Measurements from ENCODE around the gene PRMT7. TPM values are rescaled to one million over a fixed set of nuclear protein-coding genes. Genes with fewer than 3 reads are reported as not detected.

PRMT7 gene
- total RNA-seq, 1 donor from 2014 or later = 67.3 TPM

DNA sequence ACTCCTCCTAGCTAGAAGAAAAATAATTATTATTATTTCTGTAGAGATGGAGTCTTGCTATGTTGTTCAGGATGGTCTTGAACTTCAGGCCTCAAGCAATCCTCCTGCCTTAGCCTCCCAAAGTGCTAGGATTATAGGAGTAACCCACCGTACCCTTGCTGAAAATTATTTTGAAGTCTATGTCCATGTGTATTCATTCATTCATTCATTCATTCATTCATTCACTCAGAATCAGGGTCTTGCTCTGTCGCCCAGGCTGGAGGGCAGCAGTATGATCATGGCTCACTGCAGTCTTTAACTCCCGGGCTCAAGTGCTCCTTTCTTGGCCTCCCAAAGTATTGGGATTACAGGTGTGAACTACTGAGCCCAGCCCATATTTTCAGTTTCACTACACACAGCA, 4.2 kb upstream of the PRMT7 start:
- no peak for DNase-seq

GRCh38 chr16:68309799-68310198, 1.0 kb upstream of the PRMT7 start:
- DNase-seq = no peak

GRCh38 chr16:68310437-68310773, 414 bp upstream of the PRMT7 start:
- no peak for DNase-seq

- no peak for DNase-seq
These were observed 2.3 kb downstream of the PRMT7 start for GRCh38 chr16:68313116-68313515.

- no peak for DNase-seq
These were observed 8.5 kb downstream of the PRMT7 start for GRCh38 chr16:68319185-68319908.

- DNase-seq = no peak
These were observed 13.5 kb downstream of the PRMT7 start for GRCh38 chr16:68324336-68324735.

DNA sequence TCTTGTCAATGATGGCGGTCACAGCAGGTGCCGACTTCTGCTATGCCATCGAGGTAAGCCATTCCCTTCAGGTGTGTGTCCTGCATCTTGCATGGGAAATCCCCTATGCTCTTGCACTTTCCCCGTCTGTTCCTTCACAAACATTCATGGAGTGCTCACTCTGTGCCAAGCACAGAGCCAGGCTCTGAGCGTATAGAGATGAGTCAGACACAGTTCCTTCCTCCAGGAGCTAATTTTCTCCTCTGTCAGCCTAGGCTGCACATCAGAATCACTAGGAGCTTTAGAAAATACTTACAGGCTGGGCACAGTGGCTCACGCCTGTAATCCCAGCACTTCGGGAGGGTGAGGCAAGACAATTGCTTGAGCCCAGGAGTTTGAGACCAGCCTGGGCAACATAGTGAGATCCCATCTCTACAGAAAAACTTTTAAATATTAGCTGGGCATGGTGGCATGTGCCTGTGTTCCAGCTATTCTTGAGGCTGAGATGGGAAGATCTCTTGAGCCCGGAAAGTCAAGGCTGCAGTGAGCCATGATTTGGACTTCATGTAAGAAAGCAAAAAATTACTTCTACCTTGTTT, 14.1 kb downstream of the PRMT7 start:
- no peak for DNase-seq

DNA sequence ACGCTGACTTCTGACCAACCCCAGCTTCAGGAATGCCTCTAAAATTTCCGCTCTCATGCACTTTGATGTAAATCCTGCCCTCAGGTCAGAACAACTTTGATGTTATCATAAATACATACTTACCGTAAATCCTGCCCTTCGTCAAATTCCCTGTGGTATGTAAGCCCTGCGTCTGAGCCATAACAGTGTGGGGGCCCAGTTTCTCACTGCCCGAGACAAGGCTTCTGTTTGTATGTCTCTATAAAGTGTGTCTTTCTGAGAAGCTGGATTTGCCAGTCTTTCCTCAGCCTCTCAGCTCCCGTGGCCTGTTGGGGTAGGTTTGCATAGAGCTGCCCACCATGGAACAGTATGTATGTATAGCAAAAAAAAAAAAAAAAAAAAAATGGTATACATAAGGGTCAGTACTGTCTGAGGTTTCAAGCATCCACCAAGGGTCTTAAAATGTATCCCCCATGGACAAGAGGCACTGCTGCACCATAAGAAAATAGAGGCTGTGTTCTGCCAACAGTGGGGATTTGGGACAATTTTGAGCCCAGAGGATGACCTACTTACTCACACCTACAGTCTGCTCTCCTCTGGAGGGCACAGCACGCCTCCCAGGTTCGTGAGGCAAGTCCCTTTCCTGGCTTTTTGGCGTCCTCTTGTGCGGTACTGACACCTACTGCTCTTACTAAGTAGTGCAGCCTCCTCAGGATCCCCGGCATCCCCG, 17.5 kb downstream of the PRMT7 start:
- peak; percentile 88 for DNase-seq

- DNase-seq = no peak
These were observed 18.1 kb downstream of the PRMT7 start for GRCh38 chr16:68328860-68329390.

GRCh38 chr16:68331879-68332410, 21.1 kb downstream of the PRMT7 start:
- no peak for DNase-seq

DNA sequence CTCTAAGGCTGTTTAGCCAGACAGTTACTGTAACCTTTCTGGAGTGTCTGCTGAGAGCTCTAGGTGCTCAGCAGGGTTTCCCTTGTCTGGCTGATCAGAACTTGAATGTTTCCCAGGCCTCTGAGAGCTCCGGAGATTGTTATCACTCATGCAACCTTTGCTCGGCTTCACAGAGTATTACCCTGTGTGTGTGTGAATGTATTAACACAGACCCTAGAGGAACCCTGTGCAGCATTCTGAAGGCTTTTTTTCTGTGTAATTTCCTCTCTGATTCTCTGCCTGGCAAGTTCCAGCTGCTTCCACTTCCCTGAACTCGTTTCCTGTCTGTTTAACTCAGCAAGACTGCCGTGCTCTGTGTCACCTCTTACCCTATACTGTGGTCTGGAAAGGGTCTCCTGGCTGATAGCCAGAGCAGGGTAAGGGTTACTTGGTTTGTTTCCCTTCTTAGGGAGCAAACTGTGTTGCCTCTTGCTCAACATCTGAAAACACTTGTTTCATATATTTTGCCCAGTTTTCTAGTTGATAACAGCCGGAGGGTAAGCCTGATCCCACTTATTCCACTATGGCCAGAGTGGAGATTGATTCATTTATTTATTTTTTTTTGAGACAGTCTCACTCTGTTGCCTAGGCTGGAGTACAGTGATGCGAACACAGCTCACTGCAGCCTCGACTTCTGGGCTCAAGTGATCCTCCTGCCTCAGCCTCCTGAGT, 21.7 kb downstream of the PRMT7 start:
- peak; percentile 27 for DNase-seq

- no peak for DNase-seq
These were observed 24.4 kb downstream of the PRMT7 start for GRCh38 chr16:68335175-68335574.

DNA sequence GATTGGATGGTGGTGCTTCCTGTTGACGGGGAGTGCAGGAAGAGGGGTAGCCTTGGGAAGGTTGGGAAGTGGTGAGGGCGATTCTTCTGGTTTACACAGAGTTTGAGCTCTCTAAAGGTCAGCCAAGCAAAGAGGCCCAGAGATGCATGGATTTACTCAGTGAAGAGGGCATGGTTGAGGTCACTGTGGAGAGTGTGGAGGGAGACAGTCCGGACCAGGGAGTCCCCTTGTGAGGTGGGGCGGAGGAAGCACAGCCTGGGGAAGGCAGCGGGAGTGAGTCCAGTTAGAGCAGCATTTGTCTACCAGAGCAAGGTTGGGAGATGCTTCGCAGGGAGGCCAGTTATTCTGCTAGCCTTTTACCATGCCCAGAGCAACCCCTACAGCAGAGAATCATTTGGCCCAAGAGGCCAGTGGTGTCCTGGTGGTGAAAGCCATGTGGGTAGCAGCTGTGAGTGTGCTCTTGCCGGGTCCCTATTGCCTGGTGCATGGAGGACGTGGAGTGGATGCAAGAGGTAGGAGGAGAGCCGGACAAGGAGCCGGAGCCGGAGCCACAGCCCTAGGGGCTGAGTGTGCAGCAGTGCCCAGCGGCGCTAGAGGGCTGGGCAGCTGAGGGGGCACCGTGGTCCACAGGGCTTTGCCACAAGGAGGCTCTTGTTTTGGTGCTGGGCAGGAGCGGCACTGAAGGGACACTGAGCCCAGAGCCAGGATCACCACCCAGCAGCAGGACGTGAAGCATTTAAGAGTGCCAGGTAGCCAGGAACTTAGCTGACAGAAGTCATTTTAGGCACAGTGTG, 27.7 kb downstream of the PRMT7 start:
- DNase-seq = no peak

DNA sequence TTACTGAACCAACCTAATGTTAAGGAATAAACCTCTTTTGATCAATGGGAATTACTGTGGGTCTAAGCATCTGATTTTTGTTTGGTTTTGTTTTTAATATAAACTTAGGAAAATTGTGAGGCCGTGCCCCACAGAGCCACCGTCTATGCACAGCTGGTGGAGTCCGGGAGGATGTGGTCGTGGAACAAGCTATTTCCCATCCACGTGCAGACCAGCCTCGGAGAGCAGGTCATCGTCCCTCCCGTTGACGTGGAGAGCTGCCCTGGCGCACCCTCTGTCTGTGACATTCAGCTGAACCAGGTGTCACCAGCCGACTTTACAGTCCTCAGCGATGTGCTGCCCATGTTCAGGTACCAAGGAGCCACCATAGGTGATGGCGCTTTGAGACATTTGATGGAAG, 28.4 kb downstream of the PRMT7 start:
- no peak for DNase-seq

DNA sequence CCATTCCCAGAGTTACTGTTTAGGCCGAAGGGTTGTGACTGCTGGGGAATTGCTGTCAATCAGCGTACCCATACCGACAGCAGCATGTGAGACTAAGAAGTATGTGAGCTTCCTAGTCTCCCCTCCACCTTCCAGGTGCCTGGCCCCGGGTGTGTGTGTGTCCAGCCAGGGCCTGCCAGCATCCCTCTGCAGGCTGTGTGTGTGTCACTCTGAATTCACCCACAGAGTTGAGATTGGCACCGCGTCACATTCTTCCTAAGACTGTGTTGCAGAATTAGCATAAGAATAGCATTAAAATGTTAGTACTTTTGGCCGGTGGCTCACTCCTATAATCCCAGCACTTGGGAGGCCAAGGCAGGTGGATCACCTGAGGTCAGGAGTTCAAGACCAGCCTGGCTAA, 31.8 kb downstream of the PRMT7 start:
- DNase-seq = no peak

- no peak for DNase-seq
These were observed 32.3 kb downstream of the PRMT7 start for GRCh38 chr16:68343137-68343536.

DNA sequence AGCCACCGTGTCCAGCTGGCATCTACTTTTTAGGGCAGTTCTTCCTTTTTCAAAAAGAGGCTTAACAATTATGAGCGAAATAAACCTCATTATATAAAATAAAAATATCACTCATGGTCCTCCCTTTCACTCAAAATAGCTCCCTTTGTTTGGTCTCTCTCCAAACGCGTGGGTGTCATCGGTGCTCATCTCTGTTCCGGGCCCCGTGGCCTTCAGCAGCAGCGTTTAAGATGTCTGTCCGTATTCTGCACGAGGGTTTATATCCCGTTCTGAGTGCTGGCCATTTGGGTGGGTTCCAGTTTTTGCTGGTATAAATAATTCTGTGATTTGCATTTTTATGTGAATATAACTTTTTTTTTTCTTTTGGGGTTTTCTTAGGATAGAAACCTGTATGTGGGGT, 33.4 kb downstream of the PRMT7 start:
- no peak for DNase-seq

- no peak for DNase-seq
These were observed 34.6 kb downstream of the PRMT7 start for GRCh38 chr16:68345351-68345810.

DNA sequence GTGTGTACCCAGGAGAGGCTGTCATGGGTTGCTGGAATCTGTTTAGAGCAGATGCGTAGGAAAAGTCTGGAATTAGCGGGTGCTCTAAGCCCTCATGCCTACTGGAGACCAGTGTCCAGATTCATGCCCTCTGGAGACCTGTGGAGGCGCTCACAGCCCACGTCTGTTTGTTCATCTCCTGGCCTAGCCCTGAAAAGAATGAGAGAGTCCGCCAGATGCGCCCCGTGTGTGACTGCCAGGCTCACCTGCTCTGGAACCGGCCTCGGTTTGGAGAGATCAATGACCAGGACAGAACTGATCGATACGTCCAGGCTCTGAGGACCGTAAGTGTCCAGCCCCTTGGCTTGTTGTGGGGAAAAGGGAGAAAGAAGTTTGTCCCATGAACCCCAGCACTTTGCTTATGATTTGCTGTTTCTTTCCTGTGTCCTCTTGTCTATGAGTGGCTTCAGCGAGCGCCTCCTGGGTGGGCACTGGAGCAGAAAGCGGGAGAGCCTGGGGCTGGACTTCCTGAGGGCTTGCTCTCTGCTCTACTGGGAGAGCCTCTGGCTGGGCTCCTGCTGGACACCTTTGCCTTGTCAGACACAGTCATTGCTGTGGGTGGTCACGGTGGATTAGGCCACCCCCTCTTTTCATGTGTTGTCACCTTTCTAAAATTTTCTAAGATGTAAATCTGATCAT, 35.3 kb downstream of the PRMT7 start:
- DNase-seq = no peak

GRCh38 chr16:68346892-68347480, 36.2 kb downstream of the PRMT7 start:
- DNase-seq = no peak

DNA sequence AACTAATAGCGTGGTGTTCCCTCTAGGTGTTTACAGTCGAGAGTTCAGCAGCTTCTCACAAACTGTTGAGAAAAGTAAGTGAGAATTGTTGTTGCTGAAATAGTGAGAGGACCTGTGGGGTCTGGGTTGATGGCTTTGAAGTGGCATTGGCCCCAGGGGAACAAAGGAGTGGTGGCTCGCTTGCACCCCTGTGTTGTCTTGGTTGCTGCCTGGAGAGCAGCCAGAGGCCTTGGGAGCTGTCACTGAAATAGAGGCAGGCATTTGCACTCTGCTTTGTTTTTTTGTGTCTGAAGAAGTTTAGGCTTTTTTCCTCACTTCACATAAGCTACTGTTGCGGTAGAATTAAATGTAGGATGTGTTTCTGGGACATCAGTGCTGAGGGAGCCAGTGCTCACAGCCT, 36.8 kb downstream of the PRMT7 start:
- no peak for DNase-seq

Data from tongue (tissue), 2 donors.